Type B pancreatic cell (in vitro differentiated cells): Measurements from ENCODE around the gene AMBN. TPM values are rescaled to one million over a fixed set of nuclear protein-coding genes. Genes with fewer than 3 reads are reported as not detected.

Experiments used
- DNase-seq: peaks from one replicate; pipeline ENCODE4 v3.0.0; 2021; ENCODE audit warnings: mixed read lengths; ENCODE audit not compliant: unreplicated experiment; ENCODE audit errors: extremely low spot score
- H3K27ac Mint-ChIP-seq: 2 replicates; pipeline ENCODE4 v1.8.0; 2021; ENCODE audit warnings: mild to moderate bottlenecking, mixed read lengths
- H3K27me3 Mint-ChIP-seq: 2 replicates; pipeline ENCODE4 v1.8.0; 2021; ENCODE audit warnings: mixed read lengths
- H3K36me3 Mint-ChIP-seq: 2 replicates; pipeline ENCODE4 v1.8.0; 2021; ENCODE audit warnings: mixed read lengths
- H3K4me1 Mint-ChIP-seq: one replicate; pipeline ENCODE4 v1.8.0; 2021; ENCODE audit warnings: mixed read lengths; ENCODE audit not compliant: unreplicated experiment
- H3K4me3 Mint-ChIP-seq: 2 replicates; pipeline ENCODE4 v1.8.0; 2021; ENCODE audit warnings: mild to moderate bottlenecking, mixed read lengths
- H3K9me3 Mint-ChIP-seq: 2 replicates; pipeline ENCODE4 v1.8.0; 2021; ENCODE audit warnings: mixed read lengths
- CTCF ChIP-seq: fragments of 200-600 bp; sonication (generic); conservative IDR thresholded peaks from 2 replicates; pipeline ENCODE4 v1.5.0; 2021; ENCODE audit warnings: antibody characterized with exemption, mild to moderate bottlenecking
- total RNA-seq: library from RNA; stranded (reverse); gene quantifications from 2 replicates; pipeline ENCODE4 v1.2.1, GENCODE V29; 2021; ENCODE audit warnings: low replicate concordance

The AMBN gene
- total RNA-seq, 1 donor from 2014 or later = 0.94 TPM

DNA sequence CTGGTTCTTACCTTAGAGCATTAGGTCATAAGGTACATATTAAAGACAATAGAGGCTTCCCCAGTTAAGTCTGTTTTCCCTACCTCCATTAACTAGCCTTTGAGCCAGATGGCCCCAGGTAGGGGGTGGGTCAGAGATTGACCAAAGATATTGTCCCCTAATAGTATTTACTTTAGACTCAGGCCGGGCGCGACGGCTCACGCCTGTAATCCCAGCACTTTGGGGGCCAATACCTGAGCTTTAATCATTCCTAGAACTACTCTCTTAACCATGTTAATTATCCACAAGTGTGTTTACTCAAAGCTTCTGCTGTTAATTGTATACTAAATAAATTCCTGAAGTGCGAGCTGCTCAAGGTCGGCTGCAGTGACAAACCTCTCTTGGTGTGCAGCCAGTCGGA, 28.0 kb upstream of the AMBN start:
- H3K4me3 Mint-ChIP-seq = no peak overlapping the region
- no peak for DNase-seq

GRCh38 chr4:70570796-70571195, 21.3 kb upstream of the AMBN start:
- H3K27ac Mint-ChIP-seq = no peak overlapping the region
- DNase-seq = no peak
- no peaks in the 10 kb centered on the region for H3K27me3 Mint-ChIP-seq
- H3K36me3 Mint-ChIP-seq = no peaks in the 10 kb centered on the region
- peaks cover 7% of the 10 kb centered on the region for H3K9me3 Mint-ChIP-seq
- no peaks in the 10 kb centered on the region for H3K4me1 Mint-ChIP-seq
- no peak for TF ChIP-seq CTCF
- H3K4me3 Mint-ChIP-seq = no peak overlapping the region

More for the DNA sequence above, 28.0 kb upstream of the AMBN start:
- Mint-ChIP-seq H3K4me1 (peaks cover 3% of the 10 kb centered on the region), H3K27ac (no peak overlapping the region), H3K36me3 (no peaks in the 10 kb centered on the region), H3K27me3 (no peaks in the 10 kb centered on the region), H3K9me3 (no peaks in the 10 kb centered on the region)
- no peak for TF ChIP-seq CTCF

DNA sequence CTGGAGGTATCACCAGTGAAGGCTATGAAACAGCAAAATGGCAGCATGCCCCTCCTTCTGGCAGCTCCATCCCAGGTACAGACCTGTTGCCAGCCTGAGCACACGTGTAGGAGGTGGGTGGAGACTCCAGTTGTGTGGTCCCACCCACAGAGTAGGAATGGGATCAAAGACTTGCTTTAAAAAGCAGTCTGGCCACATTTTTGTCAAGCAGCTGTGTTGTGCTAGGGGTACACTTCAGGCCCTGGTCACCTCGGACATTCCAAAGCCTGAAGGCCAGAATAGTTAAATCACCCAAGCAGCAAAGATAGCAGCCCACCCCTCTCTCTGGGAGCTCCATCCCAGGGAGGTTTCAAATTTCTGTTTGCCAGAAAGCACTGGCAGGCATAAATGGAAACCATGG, 20.3 kb upstream of the AMBN start:
- no peak for TF ChIP-seq CTCF
- Mint-ChIP-seq H3K27me3 (no peaks in the 10 kb centered on the region), H3K4me3 (no peak overlapping the region), H3K9me3 (peaks cover 7% of the 10 kb centered on the region), H3K36me3 (no peaks in the 10 kb centered on the region), H3K27ac (no peak overlapping the region), H3K4me1 (no peaks in the 10 kb centered on the region)
- DNase-seq = no peak

- no peak overlapping the region for H3K4me3 Mint-ChIP-seq
- H3K36me3 Mint-ChIP-seq = no peaks in the 10 kb centered on the region
- no peak for TF ChIP-seq CTCF
- no peaks in the 10 kb centered on the region for H3K27me3 Mint-ChIP-seq
- no peak overlapping the region for H3K27ac Mint-ChIP-seq
- peaks cover 8% of the 10 kb centered on the region for H3K4me1 Mint-ChIP-seq
- DNase-seq = no peak
- H3K9me3 Mint-ChIP-seq = peaks cover 5% of the 10 kb centered on the region
These were observed 16.1 kb upstream of the AMBN start for GRCh38 chr4:70575964-70576363.

- no peak for TF ChIP-seq CTCF
- H3K4me1 Mint-ChIP-seq = peaks cover 8% of the 10 kb centered on the region
- H3K27me3 Mint-ChIP-seq = no peaks in the 10 kb centered on the region
- H3K4me3 Mint-ChIP-seq = no peak overlapping the region
- DNase-seq = no peak
- no peak overlapping the region for H3K27ac Mint-ChIP-seq
- H3K36me3 Mint-ChIP-seq = no peaks in the 10 kb centered on the region
- peaks cover 4% of the 10 kb centered on the region for H3K9me3 Mint-ChIP-seq
These were observed 14.7 kb upstream of the AMBN start for GRCh38 chr4:70577220-70577927.

DNA sequence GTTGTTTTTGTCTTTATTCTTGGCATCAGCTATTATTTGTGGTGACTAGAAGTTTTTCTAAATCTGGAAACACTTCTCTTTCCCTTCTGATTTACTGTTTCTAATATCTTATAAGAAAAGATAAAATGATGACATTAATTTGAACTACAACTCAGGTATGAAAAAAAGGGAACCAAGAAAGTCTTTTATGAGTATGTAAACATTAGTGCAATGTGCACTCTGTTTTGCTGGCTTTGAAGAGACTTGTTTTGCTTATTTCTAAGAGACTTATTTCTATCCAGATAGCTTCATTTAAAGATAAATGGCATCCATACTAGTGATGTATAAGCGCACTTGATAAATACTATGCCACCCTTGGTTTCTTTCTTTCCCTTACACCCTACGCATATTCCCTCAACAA, 10.1 kb upstream of the AMBN start:
- no peak for DNase-seq
- no peak overlapping the region for H3K4me3 Mint-ChIP-seq
- peaks cover 8% of the 10 kb centered on the region for H3K4me1 Mint-ChIP-seq
- peaks cover 4% of the 10 kb centered on the region for H3K9me3 Mint-ChIP-seq
- no peak overlapping the region for H3K27ac Mint-ChIP-seq
- no peaks in the 10 kb centered on the region for H3K36me3 Mint-ChIP-seq
- TF ChIP-seq CTCF = no peak
- no peaks in the 10 kb centered on the region for H3K27me3 Mint-ChIP-seq
